H1 (cell line): ENCODE measurements around the gene SAMD4A. TPM values are rescaled to one million over a fixed set of nuclear protein-coding genes. Genes with fewer than 3 reads are reported as not detected.

Experiments used
- CTCF ChIA-PET: fragments of 300-600 bp; sonication (Branson Sonifier 250); formaldehyde crosslinking; loops from one replicate; lab custom pipeline; 2021; ENCODE audit not compliant: partially characterized antibody; lab: Charles Lee
- POLR2A ChIA-PET: fragments of 300-600 bp; sonication (Branson Sonifier 250); formaldehyde crosslinking; loops from one replicate; lab custom pipeline; 2021; ENCODE audit warnings: inconsistent platforms; ENCODE audit not compliant: partially characterized antibody; lab: Charles Lee
- DNase-seq, 2 experiments: peaks; one replicate each; pipeline versions ENCODE4 v3.0.0 to v3.0.0-alpha.2; 2010 to 2022; ENCODE audit warnings: low spot score in 2 of 2, low read depth in 1 of 2, mixed read lengths in 1 of 2
- FAIRE-seq: peaks from 2 replicates; lab custom pipeline; 2011; peaks lifted over from hg19 to GRCh38; lab: Jason Lieb, UNC
- H2AFZ ChIP-seq: 2 replicates; pipeline ENCODE4 v1.8.1; 2012; ENCODE audit warnings: low read length, inconsistent platforms
- H2AK5ac ChIP-seq: 2 replicates; pipeline ENCODE4 v1.6.1; 2013; ENCODE audit warnings: low read depth, low read length
- H2BK120ac ChIP-seq: replicated peaks from 2 replicates; pipeline ENCODE3; 2013; ENCODE audit warnings: low read depth, low read length, inconsistent platforms
- H2BK12ac ChIP-seq: 2 replicates; pipeline ENCODE4 v1.6.1; 2013; ENCODE audit warnings: low read depth, low read length
- H2BK15ac ChIP-seq: 2 replicates; pipeline ENCODE4 v1.6.1; 2013; ENCODE audit warnings: low read length
- H2BK20ac ChIP-seq: 2 replicates; pipeline ENCODE4 v1.6.1; 2013; ENCODE audit warnings: low read length
- H2BK5ac ChIP-seq: 2 replicates; pipeline ENCODE4 v1.6.1; 2013; ENCODE audit warnings: low read depth, low read length
- H3K14ac ChIP-seq: 2 replicates; pipeline ENCODE4 v1.6.1; 2013; ENCODE audit warnings: inconsistent platforms; ENCODE audit not compliant: insufficient read length
- H3K18ac ChIP-seq: 2 replicates; pipeline ENCODE4 v1.6.1; 2013; ENCODE audit warnings: low read length; ENCODE audit errors: extremely low read depth
- H3K23ac ChIP-seq: 2 replicates; pipeline ENCODE4 v1.6.1; 2013; ENCODE audit warnings: inconsistent platforms; ENCODE audit not compliant: insufficient read length
- H3K23me2 ChIP-seq: 2 replicates; pipeline ENCODE4 v1.6.1; 2013; ENCODE audit warnings: low read depth, low read length
- H3K27ac ChIP-seq: 2 replicates; pipeline ENCODE4 v1.6.1; 2011; ENCODE audit warnings: low read depth, low read length, inconsistent platforms
- H3K27me3 ChIP-seq, 4 experiments: replicated peaks in 1 of 4; 1 replicate in 1 of 4; 2 replicates in 3 of 4; pipeline versions ENCODE4 v1.6.1 to v1.8.1; 2011 to 2013; ENCODE audit warnings: low read length in 3 of 4, mild to moderate bottlenecking in 3 of 4, inconsistent platforms in 2 of 4, mixed read lengths in 2 of 4, moderate library complexity in 1 of 4; ENCODE audit not compliant: control insufficient read depth in 3 of 4, insufficient read depth in 3 of 4; ENCODE audit errors: extremely low read depth in 1 of 4
- H3K36me3 ChIP-seq, 4 experiments: 2 replicates each; pipeline versions ENCODE4 v1.6.1 to v1.8.1; 2011 to 2013; ENCODE audit warnings: mild to moderate bottlenecking in 4 of 4, low read length in 3 of 4, moderate library complexity in 2 of 4, control low read depth in 1 of 4, inconsistent platforms in 1 of 4; ENCODE audit not compliant: insufficient read depth in 4 of 4, control insufficient read depth in 2 of 4
- H3K4ac ChIP-seq: replicated peaks from 2 replicates; pipeline ENCODE3; 2013; ENCODE audit warnings: low read length, low read depth, mixed read lengths, inconsistent platforms; ENCODE audit not compliant: insufficient read length
- H3K4me1 ChIP-seq, 4 experiments: replicated peaks in 1 of 4; 1 replicate in 1 of 4; 2 replicates in 3 of 4; pipeline versions ENCODE4 v1.6.1 to v1.8.1; 2011 to 2013; ENCODE audit warnings: low read length in 3 of 4, inconsistent platforms in 2 of 4, mixed read lengths in 1 of 4; ENCODE audit not compliant: insufficient read depth in 4 of 4, control insufficient read depth in 3 of 4
- H3K4me2 ChIP-seq, 2 experiments: 2 replicates each; pipeline versions ENCODE4 v1.6.1 to v1.8.1; 2011 to 2013; ENCODE audit warnings: low read depth in 2 of 2, low read length in 2 of 2, control low read depth in 1 of 2, inconsistent platforms in 1 of 2, mild to moderate bottlenecking in 1 of 2; ENCODE audit not compliant: insufficient read depth in 1 of 2
- H3K4me3 ChIP-seq, 4 experiments: fragments of 200-600, 300-600 bp in 1 of 4; sonication (generic), shearing (Covaris generic), sonication (Bioruptor Twin) in 1 of 4; 2 replicates each; pipeline versions ENCODE4 v1.5.1 to v1.8.1; 2011 to 2016; ENCODE audit warnings: low read length in 4 of 4, low read depth in 3 of 4, control low read depth in 2 of 4, inconsistent platforms in 2 of 4, mild to moderate bottlenecking in 2 of 4, mixed read lengths in 1 of 4, moderate library complexity in 1 of 4; ENCODE audit not compliant: insufficient read depth in 2 of 4; ENCODE audit errors: extremely low read depth in 1 of 4
- H3K56ac ChIP-seq: replicated peaks from 2 replicates; pipeline ENCODE3; 2013; ENCODE audit warnings: low read depth, mild to moderate bottlenecking, mixed read lengths, low read length, inconsistent platforms; ENCODE audit not compliant: insufficient read length
- H3K79me1 ChIP-seq: 2 replicates; pipeline ENCODE4 v1.6.1; 2013; ENCODE audit warnings: low read depth, low read length, control low read depth
- H3K79me2 ChIP-seq, 2 experiments: 2 replicates each; pipeline versions ENCODE4 v1.6.1 to v1.8.1; 2012 to 2013; ENCODE audit warnings: low read length in 2 of 2, mild to moderate bottlenecking in 2 of 2, inconsistent platforms in 1 of 2; ENCODE audit not compliant: insufficient read depth in 2 of 2, control insufficient read depth in 1 of 2
- H3K9ac ChIP-seq, 4 experiments: replicated peaks in 1 of 4; 1 replicate in 1 of 4; 2 replicates in 3 of 4; pipeline versions ENCODE4 v1.6.1 to v1.8.1; 2011 to 2013; ENCODE audit warnings: low read depth in 3 of 4, low read length in 3 of 4, control low read depth in 2 of 4, mild to moderate bottlenecking in 2 of 4, moderate library complexity in 2 of 4, inconsistent platforms in 1 of 4; ENCODE audit errors: extremely low read depth in 1 of 4
- H3K9me3 ChIP-seq, 2 experiments: 2 replicates each; pipeline versions ENCODE4 v1.6.1 to v1.8.1; 2012 to 2013; ENCODE audit warnings: mild to moderate bottlenecking in 2 of 2, moderate library complexity in 2 of 2, control low read depth in 1 of 2, inconsistent platforms in 1 of 2, low read depth in 1 of 2, low read length in 1 of 2, mixed read lengths in 1 of 2; ENCODE audit not compliant: insufficient read depth in 2 of 2
- H4K20me1 ChIP-seq, 2 experiments: replicated peaks in 1 of 2; 2 replicates each; pipeline versions ENCODE3 to v1.8.1; 2011 to 2013; ENCODE audit warnings: inconsistent platforms in 2 of 2, low read length in 2 of 2, mild to moderate bottlenecking in 1 of 2; ENCODE audit not compliant: insufficient read depth in 2 of 2, control insufficient read depth in 1 of 2
- H4K5ac ChIP-seq: 2 replicates; pipeline ENCODE4 v1.6.1; 2013; ENCODE audit warnings: low read length, low read depth, mixed read lengths, inconsistent platforms; ENCODE audit not compliant: insufficient read length
- H4K8ac ChIP-seq: 2 replicates; pipeline ENCODE4 v1.8.0; 2013; ENCODE audit warnings: mild to moderate bottlenecking, moderate library complexity, low read length, inconsistent platforms; ENCODE audit not compliant: insufficient read depth; ENCODE audit errors: extremely low read depth
- H4K91ac ChIP-seq: replicated peaks from 2 replicates; pipeline ENCODE3; 2013; ENCODE audit warnings: low read length, mixed read lengths, inconsistent platforms; ENCODE audit not compliant: insufficient read length
- CREB1 ChIP-seq: IDR thresholded peaks from 2 replicates; pipeline ENCODE4 v1.6.1; 2012; ENCODE audit warnings: inconsistent platforms
- EZH2 ChIP-seq: fragments of 200-600 bp; sonication (generic); IDR thresholded peaks from 2 replicates; pipeline ENCODE4 v1.7.1; 2012; ENCODE audit warnings: low read depth, mild to moderate bottlenecking, moderate library complexity, low read length, inconsistent platforms; ENCODE audit not compliant: severe bottlenecking
- HDAC6 ChIP-seq: IDR thresholded peaks from one replicate; pipeline ENCODE4 v1.7.1; 2012; ENCODE audit warnings: low read depth, mild to moderate bottlenecking, inconsistent platforms, low read length, moderate library complexity
- JUND ChIP-seq: IDR thresholded peaks from 2 replicates; pipeline ENCODE4 v1.6.1; 2011; ENCODE audit warnings: mild to moderate bottlenecking, improper control_type of control experiment, low read length
- POLR2AphosphoS5 ChIP-seq: IDR thresholded peaks from 2 replicates; pipeline ENCODE4 v1.6.1; 2011; ENCODE audit warnings: low read depth, low read length
- SIN3A ChIP-seq, 2 experiments: IDR thresholded peaks in 1 of 2; conservative IDR thresholded peaks in 1 of 2; 2 replicates each; pipeline ENCODE4 v1.6.1; 2011 to 2012; ENCODE audit warnings: low read length in 2 of 2, improper control_type of control experiment in 1 of 2, low read depth in 1 of 2, mild to moderate bottlenecking in 1 of 2
- WGBS, 2 experiments: shearing (Covaris generic) in 1 of 2; methylation state at CpG; one replicate each; pipeline versions ENCODE4 v1.1.6 to v1.1.7; 2013 to 2015; ENCODE audit warnings: low lambda C conversion rate in 2 of 2, mixed read lengths in 2 of 2, inconsistent platforms in 1 of 2, low coverage in 1 of 2, missing lambda C conversion rate in 1 of 2; ENCODE audit not compliant: insufficient replicate concordance in 2 of 2, insufficient coverage in 1 of 2, insufficient read length in 1 of 2; ENCODE audit errors: extremely low coverage in 1 of 2, missing lambda C conversion rate in 1 of 2; 5-methylcytosine and 5-hydroxymethylcytosine counted together
- polyA plus RNA-seq, 7 experiments: library from polyadenylated mRNA; depleted of rRNA in 3 of 7; stranded (reverse) in 5 of 7; unstranded in 2 of 7; fragments of >200 nt in 5 of 7; fragments of 200-250 nt in 2 of 7; gene quantifications; 1 replicate in 5 of 7; 2 replicates in 1 of 7; 4 replicates in 1 of 7; pipeline versions ENCODE4 v1.2.1 to v1.2.3, GENCODE V29; 2011 to 2013; ENCODE audit warnings: missing spikeins in 2 of 7, mixed read lengths in 2 of 7
- total RNA-seq: library from RNA; stranded (reverse); fragmentation: NEBNext Ultra II Directional; extraction: Animal tissue kit (Norgen Biotek cat#: 25700); gene quantifications from 2 replicates; pipeline ENCODE4 v1.2.1, GENCODE V29; 2021

The SAMD4A gene
- total and polyA plus RNA-seq, 2 of the 8 experiments (the other 6 are each of a cell fraction or from before 2014, with no cell fraction given) = 2.4 to 12.3 TPM

- Histone ChIP-seq H3K18ac (no peak overlapping the region), H2AFZ (no peak overlapping the region), H3K79me2 (no peaks in the 10 kb centered on the region), H3K23ac (no peak overlapping the region), H3K36me3 (no peaks in the 10 kb centered on the region), H4K91ac (no peak overlapping the region), H3K4me2 (no peak overlapping the region), H2BK120ac (no peak overlapping the region), H3K4me3 (no peak overlapping the region), H3K9me3 (no peaks in the 10 kb centered on the region), H3K9ac (no peak overlapping the region), H4K20me1 (no peaks in the 10 kb centered on the region), H3K4me1 (peaks cover 0 to 2% (median 0%) of the 10 kb centered on the region in 4 experiments; a peak in 1 of 7 replicates), H4K5ac (no peak overlapping the region), H3K56ac (no peak overlapping the region), H3K14ac (no peak overlapping the region)
- CTCF ChIA-PET = interaction anchor here (0.5 to 8.7 kb wide), 7 partner anchors 10 to 229 kb away, joined by 3 to 76 read pairs (median 6); no protein-coding TSS in a partner anchor
- DNase-seq (no peak), FAIRE-seq (no peak)
- TF ChIP-seq HDAC6 (no peak), CREB1 (no peak), EZH2 (no peak), JUND (no peak), POLR2AphosphoS5 (no peak), SIN3A (conservative IDR thresholded peaks at IDR 0.05 in 1 of 2, IDR thresholded peaks at IDR 0.05 in 1 of 2; ENCODE audit: low read depth in 1 of 2, low read length in 2 of 2) (no peak)
- TF ChIP-seq, all 59 proteins: peak for 0
- Histone ChIP-seq H2BK20ac (no peak overlapping the region), H3K23me2 (no peaks in the 10 kb centered on the region; the same call in 1 of the 2 replicates), H2BK5ac (no peak overlapping the region), H3K27me3 (no peaks in the 10 kb centered on the region), H3K4ac (no peak overlapping the region), H4K8ac (no peak overlapping the region), H2AK5ac (no peak overlapping the region), H3K27ac (no peak overlapping the region), H2BK12ac (no peak overlapping the region), H2BK15ac (no peak overlapping the region), H3K79me1 (no peaks in the 10 kb centered on the region)
- POLR2A ChIA-PET = interaction anchor here (0.6 kb wide), 1 partner anchor 173 kb away, joined by 3 read pairs; no protein-coding TSS in a partner anchor
- WGBS, 2 experiments = 88% methylated on average over 5 of the region's 5 CpGs; no CpG with 5 or more reads in 1 of the 2 experiments
Observed at GRCh38 chr14:54785778-54786770, 219.1 kb downstream of the SAMD4A start.
